GM12878 (cell line): ENCODE data around the gene EMID1. TPM values are rescaled to one million over a fixed set of nuclear protein-coding genes. Genes with fewer than 3 reads are reported as not detected.

Experiments used
- ATF7 ChIP-seq: fragments of 450-650 bp; IDR thresholded peaks from 2 replicates; pipeline ENCODE4 v1.6.1; 2016; ENCODE audit warnings: low read depth, mild to moderate bottlenecking
- BACH1 ChIP-seq: fragments of 450-650 bp; IDR thresholded peaks from 2 replicates; pipeline ENCODE4 v1.6.1; 2017; ENCODE audit warnings: mild to moderate bottlenecking, borderline replicate concordance
- BRCA1 ChIP-seq: IDR thresholded peaks from 2 replicates; pipeline ENCODE4 v1.6.1; 2011; ENCODE audit warnings: low read depth, low read length, improper control_type of control experiment
- CBFB ChIP-seq: IDR thresholded peaks from 2 replicates; pipeline ENCODE4 v1.6.1; 2016; ENCODE audit warnings: antibody characterized with exemption, low read depth
- CBX3 ChIP-seq: fragments of 200-600 bp; sonication (generic); IDR thresholded peaks from 2 replicates; pipeline ENCODE4 v1.6.1; 2016; ENCODE audit warnings: low read depth, borderline replicate concordance
- EGR1 ChIP-seq, 2 experiments: IDR thresholded peaks; 1 replicate in 1 of 2; 2 replicates in 1 of 2; pipeline ENCODE4 v1.6.1; 2011 to 2012; ENCODE audit warnings: low read depth in 2 of 2, low read length in 2 of 2, borderline replicate concordance in 1 of 2, mild to moderate bottlenecking in 1 of 2, moderate library complexity in 1 of 2
- ESRRA ChIP-seq: IDR thresholded peaks from 2 replicates; pipeline ENCODE4 v1.6.1; 2012; ENCODE audit warnings: mild to moderate bottlenecking, low read length, improper control_type of control experiment
- GABPA ChIP-seq: IDR thresholded peaks from 2 replicates; pipeline ENCODE4 v1.6.1; 2014; ENCODE audit warnings: antibody characterized with exemption, low read depth, mild to moderate bottlenecking, inconsistent platforms
- IKZF1 ChIP-seq: fragments of 450-650 bp; conservative IDR thresholded peaks from 2 replicates; pipeline ENCODE4 v1.6.1; 2017; ENCODE audit warnings: antibody characterized with exemption, mild to moderate bottlenecking
- JUND ChIP-seq: IDR thresholded peaks from 2 replicates; pipeline ENCODE4 v1.6.1; 2012; ENCODE audit warnings: low read depth, mild to moderate bottlenecking, low read length, improper control_type of control experiment, moderate library complexity
- MTA2 ChIP-seq: fragments of 450-650 bp; IDR thresholded peaks from 2 replicates; pipeline ENCODE4 v1.6.1; 2016; ENCODE audit warnings: low read depth, mild to moderate bottlenecking, moderate library complexity
- MXI1 ChIP-seq: fragments of 150-350 bp; IDR thresholded peaks from 2 replicates; pipeline ENCODE4 v1.6.1; 2011; ENCODE audit warnings: low read depth, mild to moderate bottlenecking, inconsistent platforms, low read length, improper control_type of control experiment
- NR2F1 ChIP-seq: fragments of 450-650 bp; conservative IDR thresholded peaks from 2 replicates; pipeline ENCODE4 v1.6.1; 2017; ENCODE audit warnings: mild to moderate bottlenecking
- SRF ChIP-seq, 2 experiments: IDR thresholded peaks; 2 replicates each; pipeline ENCODE4 v1.6.1; 2011; ENCODE audit warnings: low read depth in 2 of 2, low read length in 2 of 2, mild to moderate bottlenecking in 1 of 2, moderate library complexity in 1 of 2
- TARDBP ChIP-seq: IDR thresholded peaks from 2 replicates; pipeline ENCODE4 v1.6.1; 2016; ENCODE audit warnings: borderline replicate concordance
- ZBED1 ChIP-seq: IDR thresholded peaks from 2 replicates; pipeline ENCODE4 v1.6.1; 2016; ENCODE audit warnings: borderline replicate concordance
- ZNF274 ChIP-seq: IDR thresholded peaks from one replicate; pipeline ENCODE4 v1.8.0; 2011; ENCODE audit not compliant: insufficient read length, insufficient read depth
- polyA plus RNA-seq, 11 experiments: library from polyadenylated mRNA; depleted of rRNA in 4 of 11; unstranded in 6 of 11; stranded (reverse) in 5 of 11; fragments of >200 nt; fragmentation: Nextera tagmentation in 4 of 11; fragmentation: Illumina TruSeq in 1 of 11; extraction: Ambion mirVana in 4 of 11; extraction: Trizol in 1 of 11; gene quantifications; 1 replicate in 1 of 11; 2 replicates in 10 of 11; pipeline versions ENCODE4 v1.2.1 to v1.2.3, GENCODE V29; 2011 to 2016; ENCODE audit warnings: inconsistent platforms in 2 of 11, missing spikeins in 2 of 11, low read depth in 1 of 11
- total RNA-seq, 4 experiments: library from RNA; depleted of rRNA in 3 of 4; stranded (reverse); fragments of >200 nt in 3 of 4; fragmentation: Illumina TruSeq in 1 of 4; extraction: Trizol in 1 of 4; gene quantifications; 2 replicates each; pipeline versions ENCODE4 v1.2.1 to v1.2.3, GENCODE V29; 2013 to 2021
- TF ChIP-seq, protein P1 (sequence below): fragments of 450-650 bp; IDR thresholded peaks from 2 replicates; pipeline ENCODE4 v1.6.1; 2016; ENCODE audit warnings: mild to moderate bottlenecking
- TF ChIP-seq, protein P2 (sequence below): fragments of 450-650 bp; conservative IDR thresholded peaks from 2 replicates; pipeline ENCODE4 v1.6.1; 2017; ENCODE audit warnings: mild to moderate bottlenecking, moderate library complexity
- TF ChIP-seq, protein P3 (sequence below): IDR thresholded peaks from 2 replicates; pipeline ENCODE4 v1.6.1; 2011; ENCODE audit warnings: borderline replicate concordance, low read depth, mild to moderate bottlenecking, moderate library complexity, low read length; ENCODE audit not compliant: insufficient read depth, poor library complexity, severe bottlenecking
- TF ChIP-seq, protein P4 (sequence below): IDR thresholded peaks from 2 replicates; pipeline ENCODE4 v1.6.1; 2012; ENCODE audit warnings: improper control_type of control experiment, low read depth, low read length; ENCODE audit not compliant: insufficient replicate concordance

Gene EMID1
- total and polyA plus RNA-seq, 10 of the 15 experiments (the other 5 are each of a cell fraction or from before 2014, with no cell fraction given), result 1.2 to 60.3 (median 12.0) TPM

DNA sequence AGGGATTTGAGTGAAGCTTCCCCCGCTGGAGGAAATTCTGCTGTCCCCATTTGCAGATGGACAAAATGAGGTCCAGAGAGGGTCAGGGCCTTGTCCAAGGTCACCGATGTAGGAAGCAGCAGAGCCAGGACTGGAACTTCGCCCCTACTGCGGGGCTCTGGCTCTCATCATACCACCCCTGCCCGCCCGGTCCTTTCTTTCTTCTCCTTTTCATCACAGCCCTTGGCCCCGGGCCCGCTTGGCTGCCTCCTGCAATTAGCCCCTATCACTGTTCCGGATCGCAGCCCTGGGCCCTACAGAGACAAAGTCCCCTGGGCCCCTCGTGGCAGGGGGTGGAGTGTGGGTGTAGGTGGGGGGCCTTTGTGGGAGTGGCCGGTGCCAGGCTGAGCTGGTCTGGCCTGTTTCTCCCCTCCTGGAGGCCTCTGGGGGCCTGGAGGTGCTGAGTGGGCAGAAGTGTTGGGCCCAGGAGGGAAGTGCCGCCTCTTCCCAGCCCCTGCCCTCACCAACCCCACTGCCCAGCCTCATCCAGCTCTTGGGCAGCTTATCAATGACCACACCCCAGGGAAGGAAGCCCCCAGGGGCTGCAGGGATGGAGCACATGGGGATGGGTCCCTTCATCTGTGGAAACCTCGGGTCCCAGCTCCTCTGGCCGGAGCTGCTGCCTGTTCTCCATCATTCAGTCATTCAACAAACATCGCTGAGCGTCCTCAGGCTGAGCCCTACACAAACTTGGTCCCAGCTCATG is 3.4 kb downstream of the EMID1 start (continued):
- peak; percentile 81 for TF ChIP-seq MTA2
- peak; percentile 50 for TF ChIP-seq IKZF1
- TF ChIP-seq ESRRA, result peak; percentile 58; the same call in 1 of the 2 replicates
- TF ChIP-seq TARDBP, result no peak
- TF ChIP-seq, protein P1, sequence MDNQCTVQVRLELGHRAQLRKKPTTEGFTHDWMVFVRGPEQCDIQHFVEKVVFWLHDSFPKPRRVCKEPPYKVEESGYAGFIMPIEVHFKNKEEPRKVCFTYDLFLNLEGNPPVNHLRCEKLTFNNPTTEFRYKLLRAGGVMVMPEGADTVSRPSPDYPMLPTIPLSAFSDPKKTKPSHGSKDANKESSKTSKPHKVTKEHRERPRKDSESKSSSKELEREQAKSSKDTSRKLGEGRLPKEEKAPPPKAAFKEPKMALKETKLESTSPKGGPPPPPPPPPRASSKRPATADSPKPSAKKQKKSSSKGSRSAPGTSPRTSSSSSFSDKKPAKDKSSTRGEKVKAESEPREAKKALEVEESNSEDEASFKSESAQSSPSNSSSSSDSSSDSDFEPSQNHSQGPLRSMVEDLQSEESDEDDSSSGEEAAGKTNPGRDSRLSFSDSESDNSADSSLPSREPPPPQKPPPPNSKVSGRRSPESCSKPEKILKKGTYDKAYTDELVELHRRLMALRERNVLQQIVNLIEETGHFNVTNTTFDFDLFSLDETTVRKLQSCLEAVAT, result peak; percentile 82
- no peak for TF ChIP-seq ZBED1
- TF ChIP-seq ATF7, result peak; percentile 64
- TF ChIP-seq, protein P2, sequence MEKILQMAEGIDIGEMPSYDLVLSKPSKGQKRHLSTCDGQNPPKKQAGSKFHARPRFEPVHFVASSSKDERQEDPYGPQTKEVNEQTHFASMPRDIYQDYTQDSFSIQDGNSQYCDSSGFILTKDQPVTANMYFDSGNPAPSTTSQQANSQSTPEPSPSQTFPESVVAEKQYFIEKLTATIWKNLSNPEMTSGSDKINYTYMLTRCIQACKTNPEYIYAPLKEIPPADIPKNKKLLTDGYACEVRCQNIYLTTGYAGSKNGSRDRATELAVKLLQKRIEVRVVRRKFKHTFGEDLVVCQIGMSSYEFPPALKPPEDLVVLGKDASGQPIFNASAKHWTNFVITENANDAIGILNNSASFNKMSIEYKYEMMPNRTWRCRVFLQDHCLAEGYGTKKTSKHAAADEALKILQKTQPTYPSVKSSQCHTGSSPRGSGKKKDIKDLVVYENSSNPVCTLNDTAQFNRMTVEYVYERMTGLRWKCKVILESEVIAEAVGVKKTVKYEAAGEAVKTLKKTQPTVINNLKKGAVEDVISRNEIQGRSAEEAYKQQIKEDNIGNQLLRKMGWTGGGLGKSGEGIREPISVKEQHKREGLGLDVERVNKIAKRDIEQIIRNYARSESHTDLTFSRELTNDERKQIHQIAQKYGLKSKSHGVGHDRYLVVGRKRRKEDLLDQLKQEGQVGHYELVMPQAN, result peak; percentile 49; the same call in 1 of the 2 replicates
- TF ChIP-seq JUND, result no peak
- no peak for TF ChIP-seq ZNF274
- no peak for TF ChIP-seq MXI1
- no peak for TF ChIP-seq GABPA
- no peak for TF ChIP-seq CBX3
- TF ChIP-seq SRF (IDR thresholded peaks at IDR 0.05; ENCODE audit: low read depth in 2 of 2, low read length in 2 of 2), result no peak
- TF ChIP-seq EGR1 (IDR thresholded peaks at IDR 0.05; ENCODE audit: borderline replicate concordance in 1 of 2, low read depth in 2 of 2, low read length in 2 of 2), result peak in 1 of 2 experiments; percentile 62; a peak in 1 of 3 replicates
- TF ChIP-seq, protein P3, sequence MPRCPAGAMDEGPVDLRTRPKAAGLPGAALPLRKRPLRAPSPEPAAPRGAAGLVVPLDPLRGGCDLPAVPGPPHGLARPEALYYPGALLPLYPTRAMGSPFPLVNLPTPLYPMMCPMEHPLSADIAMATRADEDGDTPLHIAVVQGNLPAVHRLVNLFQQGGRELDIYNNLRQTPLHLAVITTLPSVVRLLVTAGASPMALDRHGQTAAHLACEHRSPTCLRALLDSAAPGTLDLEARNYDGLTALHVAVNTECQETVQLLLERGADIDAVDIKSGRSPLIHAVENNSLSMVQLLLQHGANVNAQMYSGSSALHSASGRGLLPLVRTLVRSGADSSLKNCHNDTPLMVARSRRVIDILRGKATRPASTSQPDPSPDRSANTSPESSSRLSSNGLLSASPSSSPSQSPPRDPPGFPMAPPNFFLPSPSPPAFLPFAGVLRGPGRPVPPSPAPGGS, result no peak
- peak; percentile 54 for TF ChIP-seq NR2F1
- TF ChIP-seq CBFB, result no peak
- TF ChIP-seq BACH1, result 0 out of 2 replicates have a peak, but pooled peaks have one; percentile 20
- TF ChIP-seq BRCA1, result no peak
- TF ChIP-seq, protein P4, sequence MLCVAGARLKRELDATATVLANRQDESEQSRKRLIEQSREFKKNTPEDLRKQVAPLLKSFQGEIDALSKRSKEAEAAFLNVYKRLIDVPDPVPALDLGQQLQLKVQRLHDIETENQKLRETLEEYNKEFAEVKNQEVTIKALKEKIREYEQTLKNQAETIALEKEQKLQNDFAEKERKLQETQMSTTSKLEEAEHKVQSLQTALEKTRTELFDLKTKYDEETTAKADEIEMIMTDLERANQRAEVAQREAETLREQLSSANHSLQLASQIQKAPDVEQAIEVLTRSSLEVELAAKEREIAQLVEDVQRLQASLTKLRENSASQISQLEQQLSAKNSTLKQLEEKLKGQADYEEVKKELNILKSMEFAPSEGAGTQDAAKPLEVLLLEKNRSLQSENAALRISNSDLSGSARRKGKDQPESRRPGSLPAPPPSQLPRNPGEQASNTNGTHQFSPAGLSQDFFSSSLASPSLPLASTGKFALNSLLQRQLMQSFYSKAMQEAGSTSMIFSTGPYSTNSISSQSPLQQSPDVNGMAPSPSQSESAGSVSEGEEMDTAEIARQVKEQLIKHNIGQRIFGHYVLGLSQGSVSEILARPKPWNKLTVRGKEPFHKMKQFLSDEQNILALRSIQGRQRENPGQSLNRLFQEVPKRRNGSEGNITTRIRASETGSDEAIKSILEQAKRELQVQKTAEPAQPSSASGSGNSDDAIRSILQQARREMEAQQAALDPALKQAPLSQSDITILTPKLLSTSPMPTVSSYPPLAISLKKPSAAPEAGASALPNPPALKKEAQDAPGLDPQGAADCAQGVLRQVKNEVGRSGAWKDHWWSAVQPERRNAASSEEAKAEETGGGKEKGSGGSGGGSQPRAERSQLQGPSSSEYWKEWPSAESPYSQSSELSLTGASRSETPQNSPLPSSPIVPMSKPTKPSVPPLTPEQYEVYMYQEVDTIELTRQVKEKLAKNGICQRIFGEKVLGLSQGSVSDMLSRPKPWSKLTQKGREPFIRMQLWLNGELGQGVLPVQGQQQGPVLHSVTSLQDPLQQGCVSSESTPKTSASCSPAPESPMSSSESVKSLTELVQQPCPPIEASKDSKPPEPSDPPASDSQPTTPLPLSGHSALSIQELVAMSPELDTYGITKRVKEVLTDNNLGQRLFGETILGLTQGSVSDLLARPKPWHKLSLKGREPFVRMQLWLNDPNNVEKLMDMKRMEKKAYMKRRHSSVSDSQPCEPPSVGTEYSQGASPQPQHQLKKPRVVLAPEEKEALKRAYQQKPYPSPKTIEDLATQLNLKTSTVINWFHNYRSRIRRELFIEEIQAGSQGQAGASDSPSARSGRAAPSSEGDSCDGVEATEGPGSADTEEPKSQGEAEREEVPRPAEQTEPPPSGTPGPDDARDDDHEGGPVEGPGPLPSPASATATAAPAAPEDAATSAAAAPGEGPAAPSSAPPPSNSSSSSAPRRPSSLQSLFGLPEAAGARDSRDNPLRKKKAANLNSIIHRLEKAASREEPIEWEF, result no peak
